ENCODE data around the gene STRN3. TPM values are rescaled to one million over a fixed set of nuclear protein-coding genes. Genes with fewer than 3 reads are reported as not detected.
A peak's percentile ranks its signal among the peaks of the same experiment; 100 is the strongest.
"Not testable (repeated sequence)": the region's sequence is repeated elsewhere in the genome, so short reads cannot be mapped to it uniquely, and the experiment has no call there.

Gene STRN3
- total RNA-seq, 4 donors from 2014 or later = 68.4 to 99.6 (median 77.2) TPM

GRCh38 chr14:31047503-31047902 lies 21.3 kb upstream of the STRN3 start:
- WGBS, 2 donors (ENCODE audit: low coverage in 1 of 2) = 91 to 93% methylated on average over 5 to 9 of the region's 10 CpGs

DNA sequence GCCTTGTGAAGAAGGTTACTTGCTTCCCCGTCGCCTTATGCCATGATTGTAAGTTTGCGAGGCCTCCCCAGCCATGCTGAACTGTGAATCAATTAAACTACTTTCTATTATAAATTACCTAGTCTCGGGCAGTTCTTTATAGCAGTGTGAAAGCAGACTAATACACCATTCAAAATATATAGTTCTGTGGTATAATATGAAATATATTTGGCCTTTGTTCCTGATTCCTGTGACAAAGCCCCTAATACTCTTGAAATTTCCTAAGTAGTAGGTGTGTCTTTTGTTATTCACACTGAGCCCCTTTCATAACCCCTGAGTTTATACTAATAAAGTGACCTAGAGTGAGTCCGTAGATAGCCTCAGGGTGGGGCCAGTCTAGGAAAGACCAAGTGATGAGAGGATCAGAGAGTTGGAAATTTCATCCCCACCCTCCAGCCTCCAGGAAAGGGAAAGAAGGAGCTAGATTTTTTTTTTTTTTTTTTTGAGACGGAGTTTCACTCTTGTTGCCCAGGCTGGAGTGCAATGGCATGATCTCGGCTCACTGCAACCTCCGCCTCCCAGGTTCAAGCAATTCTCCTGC lies 19.4 kb upstream of the STRN3 start:
- WGBS, 2 donors (ENCODE audit: low coverage in 1 of 2) = 94 to 97% methylated on average over 7 to 8 of the region's 8 CpGs
- Histone ChIP-seq H3K4me1 (no peaks in the 10 kb centered on the region), H3K27ac (no peak overlapping the region), H3K36me3 (no peaks in the 10 kb centered on the region), H3K4me3 (no peak overlapping the region), H3K27me3 (no peaks in the 10 kb centered on the region), H3K9me3 (no peaks in the 10 kb centered on the region)
- TF ChIP-seq EP300 (IDR thresholded peaks at IDR 0.05) (no peak), POLR2AphosphoS5 (IDR thresholded peaks at IDR 0.05) (no peak), POLR2A (IDR thresholded peaks at IDR 0.05) (no peak), CTCF (IDR thresholded peaks at IDR 0.05) (no peak)
- ATAC-seq = no peak

More at GRCh38 chr14:31047503-31047902, 21.3 kb upstream of the STRN3 start:
- Histone ChIP-seq H3K4me1 (no peaks in the 10 kb centered on the region), H3K9me3 (no peaks in the 10 kb centered on the region), H3K27ac (peak overlapping the region in 2 of 4 donors; percentile 5 to 51), H3K27me3 (no peaks in the 10 kb centered on the region), H3K36me3 (no peaks in the 10 kb centered on the region), H3K4me3 (no peak overlapping the region)
- ATAC-seq = no peak
- no peak for TF ChIP-seq EP300 (IDR thresholded peaks at IDR 0.05)
- TF ChIP-seq POLR2AphosphoS5 (IDR thresholded peaks at IDR 0.05) = no peak
- TF ChIP-seq POLR2A (IDR thresholded peaks at IDR 0.05) = no peak
- no peak for TF ChIP-seq CTCF (IDR thresholded peaks at IDR 0.05)

DNA sequence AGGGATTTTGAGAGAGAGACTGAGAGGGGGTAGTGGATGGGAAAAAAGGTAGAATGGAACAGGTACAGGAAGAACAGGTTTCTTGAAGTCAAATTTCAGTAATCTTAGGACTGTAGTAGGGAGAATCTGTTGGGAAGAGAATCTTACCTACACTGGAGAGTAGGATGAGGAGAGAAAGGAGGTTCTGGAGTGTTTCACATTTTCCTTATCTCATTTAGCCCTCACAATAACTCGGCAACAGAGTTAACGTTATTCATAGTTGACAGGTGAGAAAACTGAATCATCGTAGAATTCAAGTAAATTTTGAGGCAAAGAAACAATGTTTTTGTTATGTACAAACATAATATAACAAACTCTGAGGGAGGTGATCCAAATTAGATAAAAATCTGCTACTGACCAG lies 17.2 kb upstream of the STRN3 start:
- 45 to 77% methylated on average over 3 of the region's 3 CpGs for WGBS, 2 donors (ENCODE audit: low coverage in 1 of 2)
- H3K9me3 ChIP-seq = no peaks in the 10 kb centered on the region
- no peak for TF ChIP-seq POLR2AphosphoS5 (IDR thresholded peaks at IDR 0.05)
- TF ChIP-seq EP300 (IDR thresholded peaks at IDR 0.05) = no peak
- no peak for TF ChIP-seq CTCF (IDR thresholded peaks at IDR 0.05)
- no peak for TF ChIP-seq POLR2A (IDR thresholded peaks at IDR 0.05)
- H3K36me3 ChIP-seq = no peaks in the 10 kb centered on the region
- no peak overlapping the region for H3K27ac ChIP-seq
- no peak for ATAC-seq
- peaks cover 0 to 1% (median 0%) of the 10 kb centered on the region in 3 donors for H3K4me1 ChIP-seq
- H3K27me3 ChIP-seq = no peaks in the 10 kb centered on the region
- no peak overlapping the region for H3K4me3 ChIP-seq

DNA sequence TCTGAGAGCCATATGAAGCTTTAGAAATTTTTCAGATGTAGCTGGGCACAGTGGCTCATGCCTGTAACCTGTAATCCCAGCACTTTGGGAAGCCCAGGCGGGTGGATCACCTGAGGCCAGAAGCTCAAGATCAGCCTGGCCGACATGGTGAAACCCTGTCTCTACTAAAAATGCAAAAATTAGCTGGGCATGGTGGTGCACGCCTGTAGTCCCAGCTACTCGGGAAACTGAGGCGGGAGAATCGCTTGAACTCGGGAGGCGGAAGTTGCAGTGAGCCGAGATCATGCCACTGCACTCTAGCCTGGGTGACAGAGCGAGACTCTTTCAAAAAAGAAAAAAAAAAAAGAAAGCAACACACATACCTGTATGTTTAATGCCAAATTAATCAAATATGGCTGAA lies 16.7 kb upstream of the STRN3 start:
- not testable (repeated sequence) for ATAC-seq, H3K4me1 ChIP-seq, H3K9me3 ChIP-seq, H3K36me3 ChIP-seq, H3K27me3 ChIP-seq, H3K27ac ChIP-seq, H3K4me3 ChIP-seq
- WGBS, 2 donors (ENCODE audit: low coverage in 1 of 2) = 89% methylated on average over 7 of the region's 10 CpGs; no CpG with 5 or more reads in 1 of the 2 donors

GRCh38 chr14:31042300-31042699 lies 16.1 kb upstream of the STRN3 start:
- WGBS, 2 donors (ENCODE audit: low coverage in 1 of 2) = 73 to 85% methylated on average over 1 of the region's 1 CpG
- Histone ChIP-seq H3K36me3 (no peaks in the 10 kb centered on the region), H3K4me3 (no peak overlapping the region), H3K27me3 (no peaks in the 10 kb centered on the region), H3K4me1 (peaks cover 0 to 12% (median 0%) of the 10 kb centered on the region in 3 donors), H3K9me3 (no peaks in the 10 kb centered on the region), H3K27ac (no peak overlapping the region)
- no peak for TF ChIP-seq CTCF (IDR thresholded peaks at IDR 0.05)
- TF ChIP-seq EP300 (IDR thresholded peaks at IDR 0.05) = no peak
- TF ChIP-seq POLR2AphosphoS5 (IDR thresholded peaks at IDR 0.05) = no peak
- no peak for TF ChIP-seq POLR2A (IDR thresholded peaks at IDR 0.05)
- ATAC-seq = no peak

Data from gastroesophageal sphincter (tissue), 4 donors.